GM13976 (cell line): Measurements from ENCODE around the gene FBXL5.

Experiments used
- DNase-seq: peaks from one replicate; pipeline ENCODE4 v3.0.0; 2012; ENCODE audit warnings: low spot score
- CTCF ChIP-seq: IDR thresholded peaks from 2 replicates; pipeline ENCODE4 v1.5.1; 2012; ENCODE audit warnings: borderline replicate concordance, mild to moderate bottlenecking; ENCODE audit not compliant: insufficient read depth; ENCODE audit errors: extremely low read depth, missing control alignments, control extremely low read depth
- in situ Hi-C: fragments of 300-500 bp; cut with MboI; formaldehyde crosslinking; loops from one replicate; pipeline ENCODE4 v1.12.0; 2022; ENCODE audit warnings: low sequenced_read_pairs, mixed read lengths, inconsistent platforms; ENCODE audit not compliant: unreplicated experiment

Gene FBXL5

DNA sequence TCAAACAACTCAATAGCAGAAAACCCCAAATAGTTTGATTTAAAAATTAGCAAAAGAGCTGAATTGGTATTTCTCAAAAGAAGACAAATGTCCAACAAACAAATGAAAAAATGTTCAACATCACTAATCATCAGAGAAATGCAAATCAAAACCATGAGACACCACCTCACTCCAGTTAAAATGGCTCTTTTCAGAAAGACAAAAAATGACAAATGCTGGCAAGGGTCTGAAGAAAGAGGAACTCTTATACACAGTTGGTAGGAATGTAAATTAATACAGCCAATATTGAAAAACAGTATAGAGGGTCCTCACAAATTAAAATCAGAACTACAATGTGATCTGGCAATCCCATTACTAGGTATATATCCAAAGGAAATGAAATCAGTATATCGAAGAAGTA lies 70.4 kb downstream of the FBXL5 start:
- DNase-seq = no peak
- in situ Hi-C loops = no loop called here
- no peak for TF ChIP-seq CTCF

DNA sequence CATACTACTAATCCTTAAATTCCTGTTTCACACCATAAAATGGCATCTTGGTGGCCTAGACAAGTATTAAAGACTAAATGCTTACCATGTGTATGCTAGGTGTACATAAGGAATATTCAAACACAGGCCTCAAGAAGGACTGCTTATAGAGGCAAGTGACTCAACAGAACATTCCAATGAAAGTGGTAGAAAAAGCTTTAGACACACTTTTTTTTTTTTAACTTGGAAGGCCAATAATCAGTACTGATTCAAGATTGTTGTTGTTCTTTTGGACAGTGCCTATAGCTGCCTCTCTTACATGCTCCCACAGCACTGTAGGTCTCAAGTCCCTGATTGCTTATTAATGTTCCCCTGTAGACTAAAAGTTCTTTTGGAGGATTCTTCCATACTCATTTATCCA lies 77.6 kb downstream of the FBXL5 start:
- no peak for TF ChIP-seq CTCF
- in situ Hi-C loops = no loop called here
- DNase-seq = no peak

- TF ChIP-seq CTCF = no peak
- no peak for DNase-seq
- in situ Hi-C loops = no loop called here
These were observed 79.2 kb downstream of the FBXL5 start for GRCh38 chr4:15575966-15576365.

- in situ Hi-C loops = no loop called here
- TF ChIP-seq CTCF = no peak
- DNase-seq = no peak
These were observed 85.4 kb downstream of the FBXL5 start for GRCh38 chr4:15569746-15570145.

DNA sequence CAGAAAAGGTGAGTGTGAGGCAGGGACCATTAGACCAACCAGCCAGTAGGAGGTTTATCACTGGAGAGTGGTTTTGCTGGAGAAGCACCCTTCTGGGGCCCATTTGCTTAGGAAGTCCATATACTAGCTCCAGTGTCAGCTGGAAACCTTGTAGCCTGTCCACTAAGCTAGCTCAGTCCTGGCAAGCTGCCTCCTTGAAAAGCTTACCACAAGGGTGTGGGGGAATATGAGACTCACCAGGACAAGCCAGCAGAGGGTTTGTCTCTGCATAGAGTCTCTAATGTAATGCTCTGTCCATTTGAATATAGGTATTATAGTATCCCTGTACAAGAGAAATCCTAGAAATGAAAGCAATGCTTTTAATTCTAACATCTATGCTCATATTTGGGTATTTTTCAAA lies 86.3 kb downstream of the FBXL5 start:
- no peak for TF ChIP-seq CTCF
- in situ Hi-C loops = no loop called here
- DNase-seq = no peak

DNA sequence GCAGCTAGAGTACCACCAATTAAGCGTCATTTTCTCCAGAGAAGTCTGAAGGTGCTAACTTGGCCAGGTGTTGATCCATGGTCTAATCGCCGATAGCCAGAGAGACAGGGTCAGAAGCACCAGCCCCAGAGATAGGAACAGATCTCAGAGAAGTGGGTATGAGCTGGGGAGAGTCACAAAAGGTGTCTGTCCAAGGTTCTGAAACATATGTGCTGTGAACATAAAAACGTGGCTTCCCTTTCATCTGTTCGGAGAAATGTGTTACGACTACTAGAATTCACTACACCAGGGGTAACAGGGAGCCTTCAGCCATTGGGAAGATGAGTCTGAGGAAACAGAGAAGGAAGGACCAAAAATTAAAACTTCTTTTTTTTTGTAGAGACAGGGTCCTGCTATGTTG lies 91.3 kb downstream of the FBXL5 start:
- TF ChIP-seq CTCF = no peak
- in situ Hi-C loops = no loop called here
- DNase-seq = no peak

- in situ Hi-C loops = no loop called here
- no peak for DNase-seq
- TF ChIP-seq CTCF = no peak
These were observed 92.5 kb downstream of the FBXL5 start for GRCh38 chr4:15562623-15563022.
